MM.1S (cell line): ENCODE measurements around the gene PLSCR5.

Source experiments
- DNase-seq: peaks from one replicate; pipeline ENCODE4 v3.0.0-alpha.2; 2015
- H2AFZ ChIP-seq: fragments of 300-600 bp; sonication (generic); 2 replicates; pipeline ENCODE4 v1.6.0; 2016; ENCODE audit warnings: antibody characterized with exemption, low read length
- H3F3A ChIP-seq: fragments of 300-600 bp; sonication (generic); 2 replicates; pipeline ENCODE4 v1.6.1; 2016; ENCODE audit warnings: mild to moderate bottlenecking, antibody characterized with exemption, low read length, moderate library complexity, mixed read lengths; ENCODE audit not compliant: insufficient read depth
- H3K27ac ChIP-seq: fragments of 300-600 bp; sonication (generic); 2 replicates; pipeline ENCODE4 v1.5.1; 2016; ENCODE audit warnings: mild to moderate bottlenecking, low read length
- H3K27me3 ChIP-seq: fragments of 300-600 bp; sonication (generic); replicated peaks from 2 replicates; pipeline ENCODE4 v1.6.0; 2016; ENCODE audit warnings: low read length; ENCODE audit not compliant: insufficient read depth
- H3K36me3 ChIP-seq: fragments of 300-600 bp; sonication (generic); replicated peaks from 2 replicates; pipeline ENCODE4 v1.6.1; 2016; ENCODE audit warnings: mild to moderate bottlenecking, low read length, mixed read lengths; ENCODE audit not compliant: insufficient read depth
- H3K4me1 ChIP-seq: fragments of 300-600 bp; sonication (generic); 2 replicates; pipeline ENCODE4 v1.6.1; 2016; ENCODE audit warnings: low read length, mixed read lengths
- H3K4me2 ChIP-seq: fragments of 300-600 bp; sonication (generic); 2 replicates; pipeline ENCODE4 v1.6.0; 2016; ENCODE audit warnings: low read depth, low read length
- H3K4me3 ChIP-seq: fragments of 300-600 bp; sonication (generic); 2 replicates; pipeline ENCODE4 v1.5.1; 2016; ENCODE audit warnings: low read length, mixed read lengths
- H3K79me2 ChIP-seq: fragments of 300-600 bp; sonication (generic); 2 replicates; pipeline ENCODE4 v1.6.1; 2016; ENCODE audit warnings: mixed run types, low read length, mixed read lengths
- H3K9ac ChIP-seq: fragments of 300-600 bp; sonication (generic); 2 replicates; pipeline ENCODE4 v1.6.1; 2016; ENCODE audit warnings: low read length, mixed read lengths
- H3K9me2 ChIP-seq: fragments of 300-600 bp; sonication (generic); replicated peaks from 2 replicates; pipeline ENCODE4 v1.6.1; 2016; ENCODE audit warnings: mild to moderate bottlenecking, low read length, mixed read lengths; ENCODE audit not compliant: insufficient read depth
- H3K9me3 ChIP-seq: fragments of 300-600 bp; sonication (generic); replicated peaks from 2 replicates; pipeline ENCODE4 v1.6.1; 2016; ENCODE audit warnings: mild to moderate bottlenecking, low read length, mixed read lengths; ENCODE audit not compliant: insufficient read depth
- H4K20me1 ChIP-seq: fragments of 300-600 bp; sonication (generic); 2 replicates; pipeline ENCODE4 v1.6.1; 2016; ENCODE audit warnings: mild to moderate bottlenecking, low read length, moderate library complexity, mixed read lengths; ENCODE audit not compliant: insufficient read depth
- CTCF ChIP-seq: fragments of 300-600 bp; sonication (generic); IDR thresholded peaks from 2 replicates; pipeline ENCODE4 v1.5.1; 2016; ENCODE audit warnings: antibody characterized with exemption, low read length, mixed read lengths
- EZH2 ChIP-seq: fragments of 300-600 bp; sonication (generic); optimal IDR thresholded peaks from 2 replicates; pipeline ENCODE3; 2017; ENCODE audit warnings: low read depth, mild to moderate bottlenecking, antibody characterized with exemption, low read length, mixed read lengths
- EZH2phosphoT487 ChIP-seq: fragments of 300-600 bp; sonication (generic); IDR thresholded peaks from 2 replicates; pipeline ENCODE4 v1.6.1; 2018; ENCODE audit warnings: antibody characterized with exemption, low read length

PLSCR5 gene

GRCh38 chr3:146581951-146582467 is 23.1 kb downstream of the PLSCR5 start:
- Histone ChIP-seq H3K4me2 (no peak overlapping the region), H4K20me1 (no peaks in the 10 kb centered on the region), H3K9me3 (no peaks in the 10 kb centered on the region), H3F3A (no peaks in the 10 kb centered on the region), H3K36me3 (no peaks in the 10 kb centered on the region; the same call in 1 of the 2 replicates), H3K4me1 (no peaks in the 10 kb centered on the region), H3K27ac (no peak overlapping the region), H3K9me2 (no peaks in the 10 kb centered on the region), H3K79me2 (no peaks in the 10 kb centered on the region), H2AFZ (no peak overlapping the region), H3K4me3 (no peak overlapping the region), H3K9ac (no peak overlapping the region), H3K27me3 (no peaks in the 10 kb centered on the region)
- TF ChIP-seq CTCF, result no peak
- no peak for TF ChIP-seq EZH2
- TF ChIP-seq EZH2phosphoT487, result no peak
- no peak for DNase-seq

DNA sequence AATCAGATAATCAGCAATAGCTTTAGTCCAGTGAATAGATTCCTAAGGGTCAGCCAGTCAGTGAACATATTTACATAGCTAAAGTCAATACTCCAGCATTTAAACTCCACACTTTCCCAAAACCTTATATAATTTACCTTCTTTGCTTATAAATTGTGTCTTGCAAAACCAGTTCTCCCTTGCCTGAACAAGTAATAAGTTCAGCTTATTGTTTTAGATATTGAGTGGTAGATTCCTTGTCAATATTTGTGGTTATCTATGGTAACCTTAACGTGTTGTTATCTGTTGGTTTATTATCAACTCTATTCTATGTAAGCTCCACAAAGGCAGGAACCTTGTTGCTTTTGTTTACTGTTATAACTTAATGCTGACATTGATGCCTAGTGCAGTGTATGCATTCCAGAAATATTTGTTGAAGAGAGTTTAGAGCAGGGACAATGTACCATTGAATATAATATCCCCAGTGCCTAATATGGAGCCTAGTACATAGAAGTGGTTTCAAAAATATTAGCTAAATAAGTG is 24.0 kb downstream of the PLSCR5 start:
- Histone ChIP-seq H3K4me3 (no peak overlapping the region), H3K9me2 (no peaks in the 10 kb centered on the region), H3F3A (no peaks in the 10 kb centered on the region), H3K27ac (no peak overlapping the region), H3K9me3 (no peaks in the 10 kb centered on the region), H2AFZ (no peak overlapping the region), H3K36me3 (no peaks in the 10 kb centered on the region), H4K20me1 (no peaks in the 10 kb centered on the region), H3K9ac (no peak overlapping the region), H3K27me3 (no peaks in the 10 kb centered on the region), H3K4me2 (no peak overlapping the region), H3K79me2 (no peaks in the 10 kb centered on the region), H3K4me1 (no peaks in the 10 kb centered on the region)
- TF ChIP-seq EZH2, result no peak
- no peak for TF ChIP-seq CTCF
- no peak for TF ChIP-seq EZH2phosphoT487
- DNase-seq, result no peak

- no peaks in the 10 kb centered on the region for H3K9me2 ChIP-seq
- H3K4me3 ChIP-seq, result no peak overlapping the region
- no peaks in the 10 kb centered on the region for H4K20me1 ChIP-seq
- no peaks in the 10 kb centered on the region for H3K4me1 ChIP-seq
- H3K79me2 ChIP-seq, result no peaks in the 10 kb centered on the region
- TF ChIP-seq EZH2phosphoT487, result no peak
- peak; percentile 33 for TF ChIP-seq CTCF
- TF ChIP-seq EZH2, result no peak
- H3K27me3 ChIP-seq, result no peaks in the 10 kb centered on the region
- H3K9me3 ChIP-seq, result no peaks in the 10 kb centered on the region
- H2AFZ ChIP-seq, result no peak overlapping the region
- H3K4me2 ChIP-seq, result no peak overlapping the region
- peak; percentile 44 for DNase-seq
- no peaks in the 10 kb centered on the region for H3K36me3 ChIP-seq
- H3K9ac ChIP-seq, result no peak overlapping the region
- H3F3A ChIP-seq, result no peaks in the 10 kb centered on the region
- no peak overlapping the region for H3K27ac ChIP-seq
These were observed 27.5 kb downstream of the PLSCR5 start for GRCh38 chr3:146577662-146578061.
